Stomach (tissue), 9 donors: ENCODE data around the gene CRADD. TPM values are rescaled to one million over a fixed set of nuclear protein-coding genes. Genes with fewer than 3 reads are reported as not detected.

Source experiments
- DNase-seq, 2 donors: peaks; one replicate each; pipeline versions ENCODE4 v3.0.0 to v3.0.0-alpha.2; 2013 to 2019
- H3K27ac ChIP-seq, 5 donors: fragments of 200-600 bp in 4 of 5; sonication (generic) in 4 of 5; one replicate each; pipeline ENCODE4 v1.5.1; 2013 to 2019; ENCODE audit warnings: mild to moderate bottlenecking in 1 of 5, moderate library complexity in 1 of 5
- H3K27me3 ChIP-seq, 3 donors: fragments of 200-600 bp; sonication (generic); one replicate each; pipeline ENCODE4 v1.5.1; 2017 to 2019; ENCODE audit warnings: mixed run types in 1 of 3
- H3K36me3 ChIP-seq, 4 donors: fragments of 200-600 bp; sonication (generic); 1 replicate in 3 of 4; 2 replicates in 1 of 4; pipeline ENCODE4 v1.5.1; 2016 to 2019
- H3K4me1 ChIP-seq, 4 donors: fragments of 200-600 bp; sonication (generic); one replicate each; pipeline ENCODE4 v1.5.1; 2016 to 2019
- H3K4me3 ChIP-seq, 4 donors: fragments of 200-600 bp; sonication (generic) in 3 of 4; one replicate each; pipeline ENCODE4 v1.5.1; 2016 to 2019; ENCODE audit warnings: mild to moderate bottlenecking in 1 of 4
- H3K9me3 ChIP-seq, 4 donors: fragments of 200-600 bp; sonication (generic); one replicate each; pipeline ENCODE4 v1.5.1; 2016 to 2019
- EP300 ChIP-seq: sonication (generic); formaldehyde crosslinking; IDR thresholded peaks from one replicate; pipeline ENCODE4 v1.6.1; 2017; ENCODE audit warnings: antibody characterized with exemption
- POLR2A ChIP-seq, 4 donors: fragments of 450-650 bp; IDR thresholded peaks; one replicate each; pipeline ENCODE4 v1.6.1; 2016; ENCODE audit warnings: antibody characterized with exemption in 4 of 4, control low read depth in 2 of 4, mild to moderate bottlenecking in 1 of 4, moderate library complexity in 1 of 4
- POLR2AphosphoS5 ChIP-seq, 3 donors: sonication (generic); formaldehyde crosslinking; IDR thresholded peaks; one replicate each; pipeline ENCODE4 v1.6.1; 2016; ENCODE audit warnings: antibody characterized with exemption in 3 of 3
- WGBS, 5 donors: extraction: QIAGEN DNeasy Blood & Tissue Kit in 3 of 5; methylation state at CpG; one replicate each; pipeline versions ENCODE4 v1.1.5 to v1.1.7; 2013 to 2018; 5-methylcytosine and 5-hydroxymethylcytosine counted together
- intact Hi-C: fragments of 100-400 bp; cut with DNase I; formaldehyde crosslinking; loops from one replicate; pipeline ENCODE4 v1.15.1; 2023; ENCODE audit warnings: low total_unique reads
- polyA plus RNA-seq, 3 donors: library from polyadenylated mRNA; stranded (reverse); fragments of 200-250 nt; gene quantifications; one replicate each; pipeline ENCODE4 v1.2.3, GENCODE V29; 2013
- total RNA-seq, 5 donors: library from RNA; depleted of rRNA; stranded (reverse); fragments of >200 nt; gene quantifications; one replicate each; pipeline versions ENCODE4 v1.1.0 to v1.2.3, GENCODE V29; 2014 to 2016
- TF ChIP-seq, protein P1 (sequence below), 7 experiments: fragments of 450-650 bp in 4 of 7; fragments of 200-600 bp in 3 of 7; sonication (generic) in 3 of 7; IDR thresholded peaks; one replicate each; pipeline ENCODE4 v1.5.1; 2016 to 2019; ENCODE audit warnings: antibody characterized with exemption in 7 of 7, control low read depth in 2 of 7, mild to moderate bottlenecking in 1 of 7
- donor health status: healthy with polysubstance abuse.
- donor health status: Bipolar disorder and iron deficiency.
- donor health status: healthy.

Gene CRADD
- total and polyA plus RNA-seq, 8 donors: 2.3 to 30.9 (median 17.1) TPM

- peaks cover 0 to 27% (median 5%) of the 10 kb centered on the region in 4 donors for H3K4me1 ChIP-seq
- 59 to 81% (median 67%) methylated on average over 5 of the region's 5 CpGs for WGBS, 5 donors
- peaks cover 0 to 14% (median 10%) of the 10 kb centered on the region in 4 donors for H3K9me3 ChIP-seq
- intact Hi-C loops: no loop called here
- no peak for DNase-seq
- H3K27ac ChIP-seq: peak overlapping the region in 3 of 5 donors; percentile 3 to 42 (median 23)
- H3K36me3 ChIP-seq: no peaks in the 10 kb centered on the region
- H3K4me3 ChIP-seq: no peak overlapping the region
- TF ChIP-seq POLR2A (IDR thresholded peaks at IDR 0.05) (no peak), POLR2AphosphoS5 (IDR thresholded peaks at IDR 0.05) (no peak), EP300 (no peak)
- TF ChIP-seq, protein P1, sequence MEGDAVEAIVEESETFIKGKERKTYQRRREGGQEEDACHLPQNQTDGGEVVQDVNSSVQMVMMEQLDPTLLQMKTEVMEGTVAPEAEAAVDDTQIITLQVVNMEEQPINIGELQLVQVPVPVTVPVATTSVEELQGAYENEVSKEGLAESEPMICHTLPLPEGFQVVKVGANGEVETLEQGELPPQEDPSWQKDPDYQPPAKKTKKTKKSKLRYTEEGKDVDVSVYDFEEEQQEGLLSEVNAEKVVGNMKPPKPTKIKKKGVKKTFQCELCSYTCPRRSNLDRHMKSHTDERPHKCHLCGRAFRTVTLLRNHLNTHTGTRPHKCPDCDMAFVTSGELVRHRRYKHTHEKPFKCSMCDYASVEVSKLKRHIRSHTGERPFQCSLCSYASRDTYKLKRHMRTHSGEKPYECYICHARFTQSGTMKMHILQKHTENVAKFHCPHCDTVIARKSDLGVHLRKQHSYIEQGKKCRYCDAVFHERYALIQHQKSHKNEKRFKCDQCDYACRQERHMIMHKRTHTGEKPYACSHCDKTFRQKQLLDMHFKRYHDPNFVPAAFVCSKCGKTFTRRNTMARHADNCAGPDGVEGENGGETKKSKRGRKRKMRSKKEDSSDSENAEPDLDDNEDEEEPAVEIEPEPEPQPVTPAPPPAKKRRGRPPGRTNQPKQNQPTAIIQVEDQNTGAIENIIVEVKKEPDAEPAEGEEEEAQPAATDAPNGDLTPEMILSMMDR (IDR thresholded peaks at IDR 0.05): no peak
- H3K27me3 ChIP-seq: no peaks in the 10 kb centered on the region
Observed at GRCh38 chr12:93714382-93714781, 37.2 kb downstream of the CRADD start.

- Histone ChIP-seq H3K4me3 (no peak overlapping the region), H3K4me1 (peaks cover 0 to 2% (median 0%) of the 10 kb centered on the region in 4 donors), H3K27me3 (no peaks in the 10 kb centered on the region), H3K9me3 (peaks cover 0 to 8% (median 0%) of the 10 kb centered on the region in 4 donors), H3K36me3 (no peaks in the 10 kb centered on the region), H3K27ac (no peak overlapping the region)
- intact Hi-C loops: no loop called here
- no peak for DNase-seq
- TF ChIP-seq POLR2A (IDR thresholded peaks at IDR 0.05) (no peak), EP300 (no peak), POLR2AphosphoS5 (IDR thresholded peaks at IDR 0.05) (no peak)
- TF ChIP-seq, protein P1 (IDR thresholded peaks at IDR 0.05): no peak
- WGBS, 5 donors: 30 to 63% (median 36%) methylated on average over 1 of the region's 1 CpG
Observed at GRCh38 chr12:93719710-93720109, 42.5 kb downstream of the CRADD start.

DNA sequence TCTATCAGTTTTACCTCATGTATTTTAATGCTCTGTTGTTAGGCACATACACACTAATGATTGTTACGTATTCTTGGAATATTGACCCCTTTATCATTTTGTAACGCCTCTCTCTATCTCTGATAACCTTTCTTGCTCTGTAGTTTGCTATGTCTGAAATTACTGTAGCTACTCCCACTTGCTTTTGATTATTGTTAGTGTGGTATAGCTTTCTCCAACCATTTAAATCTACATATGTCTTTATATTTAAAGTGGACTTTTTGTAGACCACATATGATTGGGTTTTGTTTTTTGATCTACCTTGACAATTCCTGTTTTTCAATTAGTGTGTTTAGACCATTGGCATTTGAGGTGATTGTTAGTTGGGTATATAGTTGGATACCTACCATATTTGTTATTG is 43.4 kb downstream of the CRADD start:
- H3K4me3 ChIP-seq: no peak overlapping the region
- WGBS, 5 donors: 51 to 79% (median 77%) methylated on average over 2 of the region's 2 CpGs

GRCh38 chr12:93722179-93722578 is 45.0 kb downstream of the CRADD start:
- TF ChIP-seq POLR2A (IDR thresholded peaks at IDR 0.05) (no peak), POLR2AphosphoS5 (IDR thresholded peaks at IDR 0.05) (no peak), EP300 (no peak)
- TF ChIP-seq, protein P1 (IDR thresholded peaks at IDR 0.05): no peak
- Histone ChIP-seq H3K9me3 (peaks cover 0 to 8% (median 0%) of the 10 kb centered on the region in 4 donors), H3K4me1 (peaks cover under 1 to 11% (median 3%) of the 10 kb centered on the region in 4 donors), H3K36me3 (no peaks in the 10 kb centered on the region), H3K27me3 (no peaks in the 10 kb centered on the region), H3K4me3 (no peak overlapping the region), H3K27ac (no peak overlapping the region)
- intact Hi-C loops: no loop called here
- DNase-seq: no peak
- 83 to 90% (median 88%) methylated on average over 2 of the region's 2 CpGs for WGBS, 5 donors

More for the DNA sequence above, 43.4 kb downstream of the CRADD start:
- no peaks in the 10 kb centered on the region for H3K36me3 ChIP-seq
- DNase-seq: no peak
- peaks cover 0 to under 1% (median 0%) of the 10 kb centered on the region in 4 donors for H3K4me1 ChIP-seq
- intact Hi-C loops: no loop called here
- H3K9me3 ChIP-seq: peaks cover 0 to 8% (median 0%) of the 10 kb centered on the region in 4 donors
- H3K27ac ChIP-seq: no peak overlapping the region
- no peak for TF ChIP-seq POLR2A (IDR thresholded peaks at IDR 0.05)
- TF ChIP-seq EP300: no peak
- TF ChIP-seq, protein P1 (IDR thresholded peaks at IDR 0.05): no peak
- no peak for TF ChIP-seq POLR2AphosphoS5 (IDR thresholded peaks at IDR 0.05)
- H3K27me3 ChIP-seq: no peaks in the 10 kb centered on the region
